C4-2B (cell line): Measurements from ENCODE around the gene CLDN6.

Source experiments
- CTCF ChIP-seq: fragments of 450-650 bp; conservative IDR thresholded peaks from 2 replicates; pipeline ENCODE4 v1.5.1; 2017; ENCODE audit warnings: mild to moderate bottlenecking
- ZFX ChIP-seq: fragments of 450-650 bp; IDR thresholded peaks from 2 replicates; pipeline ENCODE4 v1.6.1; 2017

GRCh38 chr16:3010510-3010909, 7.5 kb downstream of the CLDN6 start:
- TF ChIP-seq CTCF = no peak
- TF ChIP-seq ZFX = no peak
